GM12874 (cell line): ENCODE measurements around the gene HIVEP3.

Experiments used
- TF ChIP-seq, protein P1 (sequence below): IDR thresholded peaks from 2 replicates; pipeline ENCODE4 v1.5.1; 2011; ENCODE audit warnings: low read depth, mild to moderate bottlenecking, control low read depth, low read length, moderate library complexity; ENCODE audit not compliant: insufficient read depth

The HIVEP3 gene

DNA sequence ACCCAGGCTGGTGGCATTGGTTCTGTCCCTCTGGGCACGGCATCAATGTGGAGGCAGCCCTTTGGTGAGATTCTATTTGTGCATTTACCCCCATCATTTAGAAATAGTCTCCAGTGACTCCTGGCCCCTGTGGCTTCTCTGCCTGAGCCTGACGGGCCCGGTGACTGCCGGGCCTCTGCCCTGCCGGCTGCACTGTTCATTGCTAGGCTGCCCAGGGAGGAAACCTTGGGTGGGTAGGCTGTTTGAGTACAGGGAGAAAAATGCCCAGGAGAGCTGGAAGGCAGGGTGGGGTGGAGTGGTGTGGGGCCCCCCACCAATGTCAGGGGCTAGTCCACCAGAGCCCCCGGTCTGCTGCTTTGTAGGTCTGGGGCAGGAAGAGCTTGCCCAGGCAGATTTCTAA is 410.9 kb downstream of the HIVEP3 start:
- TF ChIP-seq, protein P1, sequence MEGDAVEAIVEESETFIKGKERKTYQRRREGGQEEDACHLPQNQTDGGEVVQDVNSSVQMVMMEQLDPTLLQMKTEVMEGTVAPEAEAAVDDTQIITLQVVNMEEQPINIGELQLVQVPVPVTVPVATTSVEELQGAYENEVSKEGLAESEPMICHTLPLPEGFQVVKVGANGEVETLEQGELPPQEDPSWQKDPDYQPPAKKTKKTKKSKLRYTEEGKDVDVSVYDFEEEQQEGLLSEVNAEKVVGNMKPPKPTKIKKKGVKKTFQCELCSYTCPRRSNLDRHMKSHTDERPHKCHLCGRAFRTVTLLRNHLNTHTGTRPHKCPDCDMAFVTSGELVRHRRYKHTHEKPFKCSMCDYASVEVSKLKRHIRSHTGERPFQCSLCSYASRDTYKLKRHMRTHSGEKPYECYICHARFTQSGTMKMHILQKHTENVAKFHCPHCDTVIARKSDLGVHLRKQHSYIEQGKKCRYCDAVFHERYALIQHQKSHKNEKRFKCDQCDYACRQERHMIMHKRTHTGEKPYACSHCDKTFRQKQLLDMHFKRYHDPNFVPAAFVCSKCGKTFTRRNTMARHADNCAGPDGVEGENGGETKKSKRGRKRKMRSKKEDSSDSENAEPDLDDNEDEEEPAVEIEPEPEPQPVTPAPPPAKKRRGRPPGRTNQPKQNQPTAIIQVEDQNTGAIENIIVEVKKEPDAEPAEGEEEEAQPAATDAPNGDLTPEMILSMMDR = no peak

GRCh38 chr1:41507110-41507720 is 411.5 kb downstream of the HIVEP3 start:
- TF ChIP-seq, protein P1 = no peak

GRCh38 chr1:41504114-41505035 is 414.3 kb downstream of the HIVEP3 start:
- TF ChIP-seq, protein P1 = no peak

DNA sequence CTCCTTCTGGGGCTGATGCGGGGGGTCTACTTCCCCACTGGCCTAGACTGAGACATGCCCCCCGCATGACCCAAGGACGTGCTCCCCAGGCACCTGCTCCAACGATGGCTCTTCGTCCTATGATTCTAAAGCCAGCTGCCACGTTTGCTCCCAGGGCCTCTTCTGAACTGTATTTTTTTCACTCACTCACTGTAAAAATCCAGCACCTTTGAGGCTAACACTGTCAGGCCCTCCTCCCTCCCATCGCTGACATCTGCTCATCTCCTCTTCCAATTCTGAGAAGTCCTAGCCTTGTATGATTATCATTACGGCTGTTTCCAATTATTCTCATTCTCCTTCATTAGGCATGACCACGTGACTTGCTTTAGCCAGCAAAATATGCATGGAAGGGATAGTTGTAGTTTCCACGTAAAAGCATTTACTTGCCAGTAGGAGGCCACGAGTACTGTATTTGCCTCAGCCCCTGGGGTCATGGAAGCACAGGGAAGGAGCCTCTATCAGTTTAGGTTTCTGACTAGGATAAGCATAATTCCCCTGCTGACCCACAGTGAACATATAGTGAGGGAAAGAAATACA is 415.1 kb downstream of the HIVEP3 start:
- TF ChIP-seq, protein P1 = no peak

GRCh38 chr1:41502912-41503311 is 415.8 kb downstream of the HIVEP3 start:
- TF ChIP-seq, protein P1 = no peak

- TF ChIP-seq, protein P1 = no peak
Observed at GRCh38 chr1:41501581-41501980, 417.1 kb downstream of the HIVEP3 start.

DNA sequence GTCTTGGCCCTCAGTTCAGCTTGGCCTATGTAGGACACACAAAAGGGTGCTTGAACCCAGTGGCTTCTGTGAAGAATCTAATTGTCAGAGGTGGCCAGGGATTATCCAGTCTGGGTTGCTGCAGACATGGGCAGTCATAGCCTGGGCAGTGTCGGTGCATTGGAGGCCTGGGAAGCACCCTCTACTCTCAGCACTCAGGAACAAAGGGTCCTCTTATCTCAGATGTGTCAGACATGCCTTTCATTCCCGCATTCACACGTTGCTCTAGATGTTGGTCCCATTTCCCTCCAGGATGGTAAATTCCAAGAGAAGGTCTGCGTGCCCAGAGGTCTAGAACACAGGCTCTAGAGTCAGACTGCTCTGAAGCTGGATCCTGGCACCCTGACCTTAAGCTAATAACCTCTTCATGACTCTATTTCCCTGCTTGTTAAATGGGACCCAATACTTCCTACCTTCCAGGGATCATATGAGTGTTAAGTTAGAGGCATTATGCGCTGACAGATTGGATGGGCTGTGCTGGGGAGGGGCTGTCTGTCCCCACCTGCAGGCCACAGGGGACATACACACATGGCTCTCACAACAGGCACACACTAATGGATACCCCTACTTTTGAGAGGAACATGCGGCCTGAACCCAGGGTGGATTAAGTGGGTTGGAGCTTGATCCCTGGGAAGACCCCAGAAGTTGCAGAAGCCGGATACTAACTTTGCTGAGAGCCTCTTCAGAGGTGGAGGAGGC is 417.8 kb downstream of the HIVEP3 start:
- TF ChIP-seq, protein P1 = no peak
